Uterus (tissue), 2 donors: ENCODE results near the gene TMCO4.

Experiments used
- CTCF ChIP-seq, 4 experiments: fragments of 200-600 bp in 2 of 4; fragments of 450-650 bp in 2 of 4; sonication (generic) in 2 of 4; IDR thresholded peaks; one replicate each; pipeline ENCODE4 v1.5.1; 2016 to 2019; ENCODE audit warnings: antibody characterized with exemption in 4 of 4, mild to moderate bottlenecking in 2 of 4, moderate library complexity in 1 of 4
- POLR2A ChIP-seq, 2 donors: fragments of 450-650 bp; IDR thresholded peaks; one replicate each; pipeline ENCODE4 v1.6.1; 2016; ENCODE audit warnings: antibody characterized with exemption in 2 of 2, mild to moderate bottlenecking in 1 of 2, moderate library complexity in 1 of 2

GRCh38 chr1:19656780-19657466 is 142.8 kb downstream of the TMCO4 start:
- TF ChIP-seq CTCF (IDR thresholded peaks at IDR 0.05), result no peak
- no peak for TF ChIP-seq POLR2A (IDR thresholded peaks at IDR 0.05)
